HG03025 (cell line): ENCODE data around the gene DCTD.

Experiments
- ATAC-seq: cut with Tn5 transposase; IDR thresholded peaks from one replicate; pipeline ENCODE4 v1.9.1; 2021; ENCODE audit warnings: mild to moderate bottlenecking, moderate library complexity; ENCODE audit not compliant: unreplicated experiment, low FRiP score

Gene DCTD

DNA sequence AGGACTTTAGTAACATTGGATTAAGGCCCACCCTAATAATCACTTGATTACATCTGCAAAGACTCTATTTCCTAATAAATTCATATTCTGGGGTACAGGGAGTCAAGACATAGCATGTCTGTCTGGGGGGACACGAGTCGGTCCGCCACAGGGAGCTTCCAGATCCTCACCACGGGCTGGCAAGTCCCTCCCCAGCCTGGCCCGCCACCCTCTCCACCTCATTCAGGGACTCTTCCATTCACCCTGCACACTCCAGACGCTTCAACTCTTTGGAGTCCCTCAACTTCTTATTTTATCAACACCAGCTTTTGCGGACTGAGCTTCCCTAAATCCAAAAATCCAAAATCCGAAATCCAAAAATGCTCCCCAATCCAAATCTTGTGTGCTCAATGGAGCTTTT, 71.2 kb downstream of the DCTD start:
- no peak for ATAC-seq

DNA sequence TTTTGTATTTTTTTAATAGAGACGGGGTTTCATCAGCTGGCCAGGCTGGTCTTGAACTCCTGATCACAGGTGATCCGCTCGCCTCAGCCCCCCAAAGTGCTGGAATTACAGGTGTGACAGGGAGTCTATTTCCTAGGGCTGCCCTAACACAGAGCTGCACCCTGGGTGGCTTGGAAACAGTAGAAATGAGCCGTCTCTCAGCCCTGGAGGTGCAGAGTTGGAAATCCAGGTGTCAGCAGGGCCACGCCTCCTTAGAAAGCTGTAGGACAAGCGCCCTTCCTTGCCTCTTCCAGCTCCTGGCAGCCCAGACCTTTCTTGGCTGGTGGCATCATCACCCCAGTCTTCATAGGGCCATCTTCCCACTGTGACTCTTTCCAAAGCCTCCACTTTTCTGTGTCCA, 71.6 kb downstream of the DCTD start:
- no peak for ATAC-seq

DNA sequence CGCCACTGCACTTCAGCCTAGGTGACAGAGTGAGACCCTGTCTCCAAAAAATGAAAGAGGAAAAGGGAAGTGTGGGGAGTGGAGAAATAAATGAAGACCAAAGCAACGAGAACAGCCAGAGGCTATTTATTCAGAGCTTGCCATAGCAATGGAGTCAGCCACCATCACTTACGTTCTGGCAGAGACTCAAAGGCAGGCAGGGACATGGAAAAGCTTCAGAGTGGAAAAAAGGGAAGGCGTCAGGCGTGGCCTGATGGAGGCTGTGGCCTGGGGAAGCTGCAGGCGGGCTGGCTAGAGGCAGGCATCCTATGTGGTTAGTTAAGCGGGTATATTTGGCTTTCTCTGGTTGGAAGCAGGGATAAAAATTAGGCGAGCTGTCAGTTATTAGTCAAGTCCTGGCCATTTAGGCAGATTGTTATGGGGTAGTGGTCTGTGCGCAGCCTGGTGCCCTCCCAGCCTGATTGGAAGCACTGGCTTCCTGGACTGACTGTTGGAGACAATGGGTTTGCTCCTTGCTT, 73.3 kb downstream of the DCTD start:
- no peak for ATAC-seq

DNA sequence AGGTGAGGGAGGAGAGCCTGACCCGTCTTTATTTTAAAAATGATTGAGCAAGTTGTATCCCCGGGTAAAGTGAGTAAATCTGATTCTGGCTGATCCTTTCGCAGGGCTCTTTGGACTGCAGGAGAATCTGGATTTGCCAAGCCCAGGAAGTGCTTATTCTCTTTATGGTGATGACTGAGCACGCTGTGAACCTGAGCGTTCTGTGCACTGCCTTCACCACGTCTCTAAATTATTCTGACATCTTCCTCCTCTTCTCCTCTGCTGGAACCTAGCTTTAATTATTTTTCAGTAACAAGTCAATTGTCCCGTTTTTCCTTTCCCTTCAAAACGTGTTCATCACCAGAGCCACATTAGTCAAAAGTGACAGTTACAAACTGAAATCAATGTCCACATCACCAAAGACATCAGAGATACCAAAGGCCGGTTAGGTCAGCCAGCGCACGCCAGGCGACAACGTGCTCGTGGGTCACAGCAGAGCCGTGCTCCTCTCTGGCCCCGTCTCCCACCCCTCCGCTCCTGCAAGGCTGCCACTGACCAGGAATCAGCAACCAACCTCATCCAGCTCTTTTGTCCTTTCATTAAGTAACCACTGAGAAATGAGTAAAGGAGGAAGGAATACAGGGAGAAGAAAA, 74.3 kb downstream of the DCTD start:
- ATAC-seq: no peak

DNA sequence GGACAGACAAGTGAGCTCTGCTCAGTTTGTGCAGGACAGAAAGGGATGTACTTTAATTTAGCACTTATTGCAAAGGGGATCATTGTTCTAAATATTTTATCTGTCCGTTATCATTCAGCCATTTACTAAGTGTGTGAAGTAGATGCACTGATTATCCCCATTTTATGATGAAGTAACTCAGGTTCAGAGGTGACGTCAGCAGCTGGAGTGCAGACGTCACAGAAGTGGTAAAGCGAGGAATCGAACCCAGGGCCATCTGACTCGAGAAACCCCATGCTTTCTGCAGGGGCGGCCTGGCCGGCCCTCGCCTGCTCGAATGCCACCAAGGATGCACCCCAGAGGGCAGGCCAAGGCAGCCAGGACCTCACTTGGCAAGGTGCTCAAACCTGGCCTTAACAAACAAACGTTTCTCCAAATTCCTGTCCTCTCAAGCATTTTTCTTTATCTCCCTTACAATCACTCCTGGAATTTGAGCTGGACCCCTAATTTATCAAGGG, 75.0 kb downstream of the DCTD start:
- ATAC-seq: no peak

DNA sequence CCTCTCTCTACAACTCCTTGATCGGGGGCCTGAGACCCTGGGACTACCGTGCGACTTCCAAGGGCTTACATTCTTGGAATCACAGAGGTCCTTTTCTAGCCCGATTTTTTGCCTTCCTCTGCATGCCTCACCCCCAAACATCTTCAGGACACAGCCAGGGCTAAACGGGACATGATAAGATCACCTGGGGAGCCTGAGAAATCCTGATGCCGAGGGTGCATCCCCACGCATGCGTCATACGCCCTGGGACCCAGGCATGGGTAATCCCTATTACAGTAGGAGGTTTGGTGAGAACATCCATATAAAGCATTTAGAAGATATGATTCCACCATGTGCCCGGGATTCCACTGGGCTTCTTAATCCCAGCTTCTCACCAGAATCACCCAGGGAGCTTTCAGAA, 77.1 kb downstream of the DCTD start:
- no peak for ATAC-seq
